Fibroblast of pulmonary artery (primary cell): ENCODE measurements around the gene PFAS.

Experiments used
- DNase-seq: peaks from one replicate; pipeline ENCODE4 v3.0.0-alpha.2; 2010; ENCODE audit warnings: low read depth
- H3K4me3 ChIP-seq: replicated peaks from 2 replicates; pipeline ENCODE4 v1.5.1; 2011; ENCODE audit warnings: low read depth, mild to moderate bottlenecking, control low read depth, low read length, moderate library complexity
- CTCF ChIP-seq: IDR thresholded peaks from 2 replicates; pipeline ENCODE4 v1.5.1; 2011; ENCODE audit warnings: mild to moderate bottlenecking, control low read depth, low read length, inconsistent platforms; ENCODE audit errors: missing control alignments

The PFAS gene

GRCh38 chr17:8272421-8272820 is 23.3 kb downstream of the PFAS start:
- H3K4me3 ChIP-seq = no peak overlapping the region
- no peak for DNase-seq
- TF ChIP-seq CTCF = no peak

GRCh38 chr17:8273884-8274444 is 24.9 kb downstream of the PFAS start:
- no peak overlapping the region for H3K4me3 ChIP-seq
- DNase-seq = no peak
- TF ChIP-seq CTCF = no peak

- H3K4me3 ChIP-seq = no peak overlapping the region
- no peak for TF ChIP-seq CTCF
- no peak for DNase-seq
Measured at GRCh38 chr17:8274816-8275215, 25.7 kb downstream of the PFAS start.

GRCh38 chr17:8275421-8276290 is 26.6 kb downstream of the PFAS start:
- no peak for TF ChIP-seq CTCF
- DNase-seq = no peak

GRCh38 chr17:8277317-8277716 is 28.2 kb downstream of the PFAS start:
- no peak overlapping the region for H3K4me3 ChIP-seq
- TF ChIP-seq CTCF = no peak
- no peak for DNase-seq

More at GRCh38 chr17:8275421-8276290, 26.6 kb downstream of the PFAS start:
- no peak overlapping the region for H3K4me3 ChIP-seq

- DNase-seq = no peak
- no peak for TF ChIP-seq CTCF
Measured at GRCh38 chr17:8282345-8282744, 33.3 kb downstream of the PFAS start.

More at GRCh38 chr17:8282345-8282744, 33.3 kb downstream of the PFAS start:
- no peak overlapping the region for H3K4me3 ChIP-seq
